H1 (cell line): ENCODE measurements around the gene CHST11. TPM values are rescaled to one million over a fixed set of nuclear protein-coding genes. Genes with fewer than 3 reads are reported as not detected.

Source experiments
- CTCF ChIA-PET: fragments of 300-600 bp; sonication (Branson Sonifier 250); formaldehyde crosslinking; loops from one replicate; lab custom pipeline; 2021; ENCODE audit not compliant: partially characterized antibody; lab: Charles Lee
- POLR2A ChIA-PET: fragments of 300-600 bp; sonication (Branson Sonifier 250); formaldehyde crosslinking; loops from one replicate; lab custom pipeline; 2021; ENCODE audit warnings: inconsistent platforms; ENCODE audit not compliant: partially characterized antibody; lab: Charles Lee
- DNase-seq, 2 experiments: peaks; one replicate each; pipeline versions ENCODE4 v3.0.0 to v3.0.0-alpha.2; 2010 to 2022; ENCODE audit warnings: low spot score in 2 of 2, low read depth in 1 of 2, mixed read lengths in 1 of 2
- FAIRE-seq: peaks from 2 replicates; lab custom pipeline; 2011; peaks lifted over from hg19 to GRCh38; lab: Jason Lieb, UNC
- H2AFZ ChIP-seq: 2 replicates; pipeline ENCODE4 v1.8.1; 2012; ENCODE audit warnings: low read length, inconsistent platforms
- H2AK5ac ChIP-seq: 2 replicates; pipeline ENCODE4 v1.6.1; 2013; ENCODE audit warnings: low read depth, low read length
- H2BK120ac ChIP-seq: replicated peaks from 2 replicates; pipeline ENCODE3; 2013; ENCODE audit warnings: low read depth, low read length, inconsistent platforms
- H2BK12ac ChIP-seq: 2 replicates; pipeline ENCODE4 v1.6.1; 2013; ENCODE audit warnings: low read depth, low read length
- H2BK15ac ChIP-seq: 2 replicates; pipeline ENCODE4 v1.6.1; 2013; ENCODE audit warnings: low read length
- H2BK20ac ChIP-seq: 2 replicates; pipeline ENCODE4 v1.6.1; 2013; ENCODE audit warnings: low read length
- H2BK5ac ChIP-seq: 2 replicates; pipeline ENCODE4 v1.6.1; 2013; ENCODE audit warnings: low read depth, low read length
- H3K14ac ChIP-seq: 2 replicates; pipeline ENCODE4 v1.6.1; 2013; ENCODE audit warnings: inconsistent platforms; ENCODE audit not compliant: insufficient read length
- H3K18ac ChIP-seq: 2 replicates; pipeline ENCODE4 v1.6.1; 2013; ENCODE audit warnings: low read length; ENCODE audit errors: extremely low read depth
- H3K23ac ChIP-seq: 2 replicates; pipeline ENCODE4 v1.6.1; 2013; ENCODE audit warnings: inconsistent platforms; ENCODE audit not compliant: insufficient read length
- H3K23me2 ChIP-seq: 2 replicates; pipeline ENCODE4 v1.6.1; 2013; ENCODE audit warnings: low read depth, low read length
- H3K27ac ChIP-seq: 2 replicates; pipeline ENCODE4 v1.6.1; 2011; ENCODE audit warnings: low read depth, low read length, inconsistent platforms
- H3K27me3 ChIP-seq, 4 experiments: replicated peaks in 1 of 4; 1 replicate in 1 of 4; 2 replicates in 3 of 4; pipeline versions ENCODE4 v1.6.1 to v1.8.1; 2011 to 2013; ENCODE audit warnings: low read length in 3 of 4, mild to moderate bottlenecking in 3 of 4, inconsistent platforms in 2 of 4, mixed read lengths in 2 of 4, moderate library complexity in 1 of 4; ENCODE audit not compliant: control insufficient read depth in 3 of 4, insufficient read depth in 3 of 4; ENCODE audit errors: extremely low read depth in 1 of 4
- H3K36me3 ChIP-seq, 4 experiments: 2 replicates each; pipeline versions ENCODE4 v1.6.1 to v1.8.1; 2011 to 2013; ENCODE audit warnings: mild to moderate bottlenecking in 4 of 4, low read length in 3 of 4, moderate library complexity in 2 of 4, control low read depth in 1 of 4, inconsistent platforms in 1 of 4; ENCODE audit not compliant: insufficient read depth in 4 of 4, control insufficient read depth in 2 of 4
- H3K4ac ChIP-seq: replicated peaks from 2 replicates; pipeline ENCODE3; 2013; ENCODE audit warnings: low read length, low read depth, mixed read lengths, inconsistent platforms; ENCODE audit not compliant: insufficient read length
- H3K4me1 ChIP-seq, 4 experiments: replicated peaks in 1 of 4; 1 replicate in 1 of 4; 2 replicates in 3 of 4; pipeline versions ENCODE4 v1.6.1 to v1.8.1; 2011 to 2013; ENCODE audit warnings: low read length in 3 of 4, inconsistent platforms in 2 of 4, mixed read lengths in 1 of 4; ENCODE audit not compliant: insufficient read depth in 4 of 4, control insufficient read depth in 3 of 4
- H3K4me2 ChIP-seq, 2 experiments: 2 replicates each; pipeline versions ENCODE4 v1.6.1 to v1.8.1; 2011 to 2013; ENCODE audit warnings: low read depth in 2 of 2, low read length in 2 of 2, control low read depth in 1 of 2, inconsistent platforms in 1 of 2, mild to moderate bottlenecking in 1 of 2; ENCODE audit not compliant: insufficient read depth in 1 of 2
- H3K4me3 ChIP-seq, 4 experiments: fragments of 200-600, 300-600 bp in 1 of 4; sonication (generic), shearing (Covaris generic), sonication (Bioruptor Twin) in 1 of 4; 2 replicates each; pipeline versions ENCODE4 v1.5.1 to v1.8.1; 2011 to 2016; ENCODE audit warnings: low read length in 4 of 4, low read depth in 3 of 4, control low read depth in 2 of 4, inconsistent platforms in 2 of 4, mild to moderate bottlenecking in 2 of 4, mixed read lengths in 1 of 4, moderate library complexity in 1 of 4; ENCODE audit not compliant: insufficient read depth in 2 of 4; ENCODE audit errors: extremely low read depth in 1 of 4
- H3K56ac ChIP-seq: replicated peaks from 2 replicates; pipeline ENCODE3; 2013; ENCODE audit warnings: low read depth, mild to moderate bottlenecking, mixed read lengths, low read length, inconsistent platforms; ENCODE audit not compliant: insufficient read length
- H3K79me1 ChIP-seq: 2 replicates; pipeline ENCODE4 v1.6.1; 2013; ENCODE audit warnings: low read depth, low read length, control low read depth
- H3K79me2 ChIP-seq, 2 experiments: 2 replicates each; pipeline versions ENCODE4 v1.6.1 to v1.8.1; 2012 to 2013; ENCODE audit warnings: low read length in 2 of 2, mild to moderate bottlenecking in 2 of 2, inconsistent platforms in 1 of 2; ENCODE audit not compliant: insufficient read depth in 2 of 2, control insufficient read depth in 1 of 2
- H3K9ac ChIP-seq, 4 experiments: replicated peaks in 1 of 4; 1 replicate in 1 of 4; 2 replicates in 3 of 4; pipeline versions ENCODE4 v1.6.1 to v1.8.1; 2011 to 2013; ENCODE audit warnings: low read depth in 3 of 4, low read length in 3 of 4, control low read depth in 2 of 4, mild to moderate bottlenecking in 2 of 4, moderate library complexity in 2 of 4, inconsistent platforms in 1 of 4; ENCODE audit errors: extremely low read depth in 1 of 4
- H3K9me3 ChIP-seq, 2 experiments: 2 replicates each; pipeline versions ENCODE4 v1.6.1 to v1.8.1; 2012 to 2013; ENCODE audit warnings: mild to moderate bottlenecking in 2 of 2, moderate library complexity in 2 of 2, control low read depth in 1 of 2, inconsistent platforms in 1 of 2, low read depth in 1 of 2, low read length in 1 of 2, mixed read lengths in 1 of 2; ENCODE audit not compliant: insufficient read depth in 2 of 2
- H4K20me1 ChIP-seq, 2 experiments: replicated peaks in 1 of 2; 2 replicates each; pipeline versions ENCODE3 to v1.8.1; 2011 to 2013; ENCODE audit warnings: inconsistent platforms in 2 of 2, low read length in 2 of 2, mild to moderate bottlenecking in 1 of 2; ENCODE audit not compliant: insufficient read depth in 2 of 2, control insufficient read depth in 1 of 2
- H4K5ac ChIP-seq: 2 replicates; pipeline ENCODE4 v1.6.1; 2013; ENCODE audit warnings: low read length, low read depth, mixed read lengths, inconsistent platforms; ENCODE audit not compliant: insufficient read length
- H4K8ac ChIP-seq: 2 replicates; pipeline ENCODE4 v1.8.0; 2013; ENCODE audit warnings: mild to moderate bottlenecking, moderate library complexity, low read length, inconsistent platforms; ENCODE audit not compliant: insufficient read depth; ENCODE audit errors: extremely low read depth
- H4K91ac ChIP-seq: replicated peaks from 2 replicates; pipeline ENCODE3; 2013; ENCODE audit warnings: low read length, mixed read lengths, inconsistent platforms; ENCODE audit not compliant: insufficient read length
- BCL11A ChIP-seq, 2 experiments: IDR thresholded peaks; one replicate each; pipeline ENCODE4 v1.6.1; 2011; ENCODE audit warnings: low read depth in 2 of 2, low read length in 2 of 2, mild to moderate bottlenecking in 2 of 2
- CTBP2 ChIP-seq: IDR thresholded peaks from 2 replicates; pipeline ENCODE4 v1.7.0; 2011; ENCODE audit warnings: borderline replicate concordance, mild to moderate bottlenecking, moderate library complexity, mixed read lengths, low read length; ENCODE audit not compliant: insufficient read depth, insufficient read length
- GTF2F1 ChIP-seq: IDR thresholded peaks from 2 replicates; pipeline ENCODE4 v1.6.1; 2012; ENCODE audit warnings: low read depth, low read length, improper control_type of control experiment, borderline replicate concordance
- RBBP5 ChIP-seq: IDR thresholded peaks from 2 replicates; pipeline ENCODE4 v1.7.1; 2012; ENCODE audit warnings: low read depth, mild to moderate bottlenecking, inconsistent platforms, low read length, moderate library complexity, borderline replicate concordance
- WGBS, 2 experiments: shearing (Covaris generic) in 1 of 2; methylation state at CpG; one replicate each; pipeline versions ENCODE4 v1.1.6 to v1.1.7; 2013 to 2015; ENCODE audit warnings: low lambda C conversion rate in 2 of 2, mixed read lengths in 2 of 2, inconsistent platforms in 1 of 2, low coverage in 1 of 2, missing lambda C conversion rate in 1 of 2; ENCODE audit not compliant: insufficient replicate concordance in 2 of 2, insufficient coverage in 1 of 2, insufficient read length in 1 of 2; ENCODE audit errors: extremely low coverage in 1 of 2, missing lambda C conversion rate in 1 of 2; 5-methylcytosine and 5-hydroxymethylcytosine counted together
- polyA plus RNA-seq, 7 experiments: library from polyadenylated mRNA; depleted of rRNA in 3 of 7; stranded (reverse) in 5 of 7; unstranded in 2 of 7; fragments of >200 nt in 5 of 7; fragments of 200-250 nt in 2 of 7; gene quantifications; 1 replicate in 5 of 7; 2 replicates in 1 of 7; 4 replicates in 1 of 7; pipeline versions ENCODE4 v1.2.1 to v1.2.3, GENCODE V29; 2011 to 2013; ENCODE audit warnings: missing spikeins in 2 of 7, mixed read lengths in 2 of 7
- total RNA-seq: library from RNA; stranded (reverse); fragmentation: NEBNext Ultra II Directional; extraction: Animal tissue kit (Norgen Biotek cat#: 25700); gene quantifications from 2 replicates; pipeline ENCODE4 v1.2.1, GENCODE V29; 2021
- TF ChIP-seq, protein P1 (sequence below), 3 experiments: IDR thresholded peaks; 1 replicate in 2 of 3; 2 replicates in 1 of 3; pipeline versions ENCODE4 v1.5.1 to v1.6.1; 2011; ENCODE audit warnings: low read length in 3 of 3, mild to moderate bottlenecking in 3 of 3, inconsistent platforms in 2 of 3, low read depth in 1 of 3, moderate library complexity in 1 of 3; ENCODE audit not compliant: insufficient read depth in 1 of 3; ENCODE audit errors: control extremely low read depth in 1 of 3
- TF ChIP-seq, protein P2 (sequence below): IDR thresholded peaks from 2 replicates; pipeline ENCODE4 v1.6.1; 2012; ENCODE audit warnings: low read length, inconsistent platforms

CHST11 gene
- total and polyA plus RNA-seq, 2 of the 8 experiments (the other 6 are each of a cell fraction or from before 2014, with no cell fraction given) = 14.4 to 20.8 TPM

DNA sequence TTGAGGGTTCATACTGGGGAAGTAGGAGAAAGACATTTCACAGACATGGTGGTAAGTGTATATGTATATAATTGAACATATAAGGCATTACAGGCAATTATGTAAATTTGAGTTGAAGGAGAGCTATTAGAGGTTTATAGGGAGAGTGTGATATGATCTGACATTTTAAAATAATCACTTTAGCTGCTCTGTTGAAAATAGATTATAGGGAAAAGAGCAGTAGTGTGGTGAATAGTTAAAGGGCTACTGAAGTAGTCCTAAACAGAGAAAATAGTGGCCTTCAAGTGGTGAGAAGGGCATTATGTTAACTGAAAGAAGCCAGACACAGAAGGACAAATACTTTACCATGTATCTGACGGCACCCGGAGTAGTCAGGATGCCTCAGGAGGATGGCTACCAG, 267.1 kb downstream of the CHST11 start:
- no peak overlapping the region for H2BK12ac ChIP-seq
- ChIA-PET POLR2A (interaction anchor here (0.6 kb wide), 1 partner anchor 344 kb away, joined by 3 read pairs; no protein-coding TSS in a partner anchor), CTCF (interaction anchor here (1.1 kb wide), 2 partner anchors 13 to 67 kb away, joined by 3 to 4 read pairs; no protein-coding TSS in a partner anchor)
- H3K23me2 ChIP-seq = no peaks in the 10 kb centered on the region
- H4K20me1 ChIP-seq = no peaks in the 10 kb centered on the region
- H3K23ac ChIP-seq = no peak overlapping the region
- H3K4ac ChIP-seq = no peak overlapping the region
- H3K79me2 ChIP-seq = no peaks in the 10 kb centered on the region
- H3K9me3 ChIP-seq = no peaks in the 10 kb centered on the region
- H2AFZ ChIP-seq = no peak overlapping the region
- no peak overlapping the region for H3K56ac ChIP-seq
- no peak overlapping the region for H3K14ac ChIP-seq
- no peak overlapping the region for H3K4me2 ChIP-seq
- H3K4me1 ChIP-seq = peaks cover 4 to 12% (median 10%) of the 10 kb centered on the region in 4 experiments
- no peaks in the 10 kb centered on the region for H3K36me3 ChIP-seq
- no peak overlapping the region for H2BK15ac ChIP-seq
- no peak overlapping the region for H4K5ac ChIP-seq
- no peak overlapping the region for H4K91ac ChIP-seq
- H4K8ac ChIP-seq = no peak overlapping the region
- no peak for DNase-seq
- H2BK5ac ChIP-seq = no peak overlapping the region
- H3K79me1 ChIP-seq = no peaks in the 10 kb centered on the region
- no peak overlapping the region for H2BK20ac ChIP-seq
- H3K27me3 ChIP-seq = no peaks in the 10 kb centered on the region
- no peak overlapping the region for H3K4me3 ChIP-seq
- 96% methylated on average over 2 of the region's 2 CpGs; no CpG with 5 or more reads in 1 of the 2 experiments for WGBS, 2 experiments
- no peak overlapping the region for H3K18ac ChIP-seq
- no peak overlapping the region for H2AK5ac ChIP-seq
- FAIRE-seq = no peak
- H3K27ac ChIP-seq = no peak overlapping the region
- H2BK120ac ChIP-seq = no peak overlapping the region
- no peak for TF ChIP-seq RBBP5
- TF ChIP-seq, protein P1, sequence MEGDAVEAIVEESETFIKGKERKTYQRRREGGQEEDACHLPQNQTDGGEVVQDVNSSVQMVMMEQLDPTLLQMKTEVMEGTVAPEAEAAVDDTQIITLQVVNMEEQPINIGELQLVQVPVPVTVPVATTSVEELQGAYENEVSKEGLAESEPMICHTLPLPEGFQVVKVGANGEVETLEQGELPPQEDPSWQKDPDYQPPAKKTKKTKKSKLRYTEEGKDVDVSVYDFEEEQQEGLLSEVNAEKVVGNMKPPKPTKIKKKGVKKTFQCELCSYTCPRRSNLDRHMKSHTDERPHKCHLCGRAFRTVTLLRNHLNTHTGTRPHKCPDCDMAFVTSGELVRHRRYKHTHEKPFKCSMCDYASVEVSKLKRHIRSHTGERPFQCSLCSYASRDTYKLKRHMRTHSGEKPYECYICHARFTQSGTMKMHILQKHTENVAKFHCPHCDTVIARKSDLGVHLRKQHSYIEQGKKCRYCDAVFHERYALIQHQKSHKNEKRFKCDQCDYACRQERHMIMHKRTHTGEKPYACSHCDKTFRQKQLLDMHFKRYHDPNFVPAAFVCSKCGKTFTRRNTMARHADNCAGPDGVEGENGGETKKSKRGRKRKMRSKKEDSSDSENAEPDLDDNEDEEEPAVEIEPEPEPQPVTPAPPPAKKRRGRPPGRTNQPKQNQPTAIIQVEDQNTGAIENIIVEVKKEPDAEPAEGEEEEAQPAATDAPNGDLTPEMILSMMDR (IDR thresholded peaks at IDR 0.05; ENCODE audit: control extremely low read depth in 1 of 3, insufficient read depth in 1 of 3, low read depth in 1 of 3, low read length in 3 of 3) = no peak
- TF ChIP-seq BCL11A (IDR thresholded peaks at IDR 0.05; ENCODE audit: low read depth in 2 of 2, low read length in 2 of 2) = no peak
- TF ChIP-seq CTBP2 = no peak
- TF ChIP-seq GTF2F1 = no peak
- TF ChIP-seq, protein P2, sequence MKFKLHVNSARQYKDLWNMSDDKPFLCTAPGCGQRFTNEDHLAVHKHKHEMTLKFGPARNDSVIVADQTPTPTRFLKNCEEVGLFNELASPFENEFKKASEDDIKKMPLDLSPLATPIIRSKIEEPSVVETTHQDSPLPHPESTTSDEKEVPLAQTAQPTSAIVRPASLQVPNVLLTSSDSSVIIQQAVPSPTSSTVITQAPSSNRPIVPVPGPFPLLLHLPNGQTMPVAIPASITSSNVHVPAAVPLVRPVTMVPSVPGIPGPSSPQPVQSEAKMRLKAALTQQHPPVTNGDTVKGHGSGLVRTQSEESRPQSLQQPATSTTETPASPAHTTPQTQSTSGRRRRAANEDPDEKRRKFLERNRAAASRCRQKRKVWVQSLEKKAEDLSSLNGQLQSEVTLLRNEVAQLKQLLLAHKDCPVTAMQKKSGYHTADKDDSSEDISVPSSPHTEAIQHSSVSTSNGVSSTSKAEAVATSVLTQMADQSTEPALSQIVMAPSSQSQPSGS = no peak
- no peak overlapping the region for H3K9ac ChIP-seq
